Measurements from ENCODE around the gene TMOD1. TPM values are rescaled to one million over a fixed set of nuclear protein-coding genes. Genes with fewer than 3 reads are reported as not detected.
"Not testable (repeated sequence)": the region's sequence is repeated elsewhere in the genome, so short reads cannot be mapped to it uniquely, and the experiment has no call there.

The TMOD1 gene
- 0.81 and 0.86 TPM in 2 replicates for total RNA-seq

- peak; percentile 28 for DNase-seq (ENCODE audit: low spot score)
- intact Hi-C loops (cut with micrococcal nuclease) = loop anchor here (1.0 to 10.0 kb wide), 4 partner anchors 10 to 353 kb away; partner anchors contain the start of gene FOXE1
- H3K27ac Mint-ChIP-seq = peak within 1 kb of the TSS; percentile 31
Observed at GRCh38 chr9:97501177-97501971, at the start of gene TMOD1. TMOD1 (plus strand) TSS chr9:97501666; CDS start chr9:97524189, 22,523 bp downstream.

GRCh38 chr9:97453573-97453972 lies 47.9 kb upstream of the TMOD1 start:
- H3K36me3 Mint-ChIP-seq (ENCODE audit: low read depth) = peaks cover 13% of the 10 kb centered on the region
- H3K4me1 Mint-ChIP-seq (ENCODE audit: low read depth); H3K4me3 Mint-ChIP-seq; H3K9me3 Mint-ChIP-seq; H3K27ac Mint-ChIP-seq; DNase-seq (ENCODE audit: low spot score); intact Hi-C loops (cut with micrococcal nuclease); H3K27me3 Mint-ChIP-seq (ENCODE audit: insufficient read depth): not testable (repeated sequence)

More at GRCh38 chr9:97501177-97501971, at the start of gene TMOD1:
- Mint-ChIP-seq H3K36me3 (ENCODE audit: low read depth) (peaks cover 9% of the 10 kb centered on the region), H3K4me1 (ENCODE audit: low read depth) (peaks cover 25% of the 10 kb centered on the region), H3K4me3 (peak within 1 kb of the TSS; percentile 78), H3K27me3 (ENCODE audit: insufficient read depth) (peaks cover 52% of the 10 kb centered on the region), H3K9me3 (no peaks in the 10 kb centered on the region)

GRCh38 chr9:97456841-97457240 lies 44.6 kb upstream of the TMOD1 start:
- H3K4me3 Mint-ChIP-seq; intact Hi-C loops (cut with micrococcal nuclease); H3K27ac Mint-ChIP-seq; DNase-seq (ENCODE audit: low spot score); H3K4me1 Mint-ChIP-seq (ENCODE audit: low read depth); H3K9me3 Mint-ChIP-seq; H3K27me3 Mint-ChIP-seq (ENCODE audit: insufficient read depth): not testable (repeated sequence)
- peaks cover 20% of the 10 kb centered on the region for H3K36me3 Mint-ChIP-seq (ENCODE audit: low read depth)

GRCh38 chr9:97459326-97459725 lies 42.1 kb upstream of the TMOD1 start:
- peaks cover 19% of the 10 kb centered on the region for H3K36me3 Mint-ChIP-seq (ENCODE audit: low read depth)
- no peaks in the 10 kb centered on the region for H3K9me3 Mint-ChIP-seq
- DNase-seq (ENCODE audit: low spot score) = no peak
- H3K4me1 Mint-ChIP-seq (ENCODE audit: low read depth) = no peaks in the 10 kb centered on the region
- H3K27me3 Mint-ChIP-seq (ENCODE audit: insufficient read depth) = no peaks in the 10 kb centered on the region
- intact Hi-C loops (cut with micrococcal nuclease) = no loop called here
- H3K4me3 Mint-ChIP-seq = no peak overlapping the region
- no peak overlapping the region for H3K27ac Mint-ChIP-seq

- Mint-ChIP-seq H3K27ac (no peak overlapping the region), H3K36me3 (ENCODE audit: low read depth) (peaks cover 14% of the 10 kb centered on the region), H3K9me3 (no peaks in the 10 kb centered on the region), H3K27me3 (ENCODE audit: insufficient read depth) (no peaks in the 10 kb centered on the region), H3K4me1 (ENCODE audit: low read depth) (no peaks in the 10 kb centered on the region), H3K4me3 (no peak overlapping the region)
- DNase-seq (ENCODE audit: low spot score) = no peak
- intact Hi-C loops (cut with micrococcal nuclease) = no loop called here
Observed at GRCh38 chr9:97462159-97462558, 39.3 kb upstream of the TMOD1 start.

GRCh38 chr9:97462914-97463313 lies 38.6 kb upstream of the TMOD1 start:
- Mint-ChIP-seq H3K4me3 (no peak overlapping the region), H3K27me3 (ENCODE audit: insufficient read depth) (no peaks in the 10 kb centered on the region), H3K36me3 (ENCODE audit: low read depth) (peaks cover 14% of the 10 kb centered on the region), H3K4me1 (ENCODE audit: low read depth) (no peaks in the 10 kb centered on the region), H3K9me3 (no peaks in the 10 kb centered on the region), H3K27ac (no peak overlapping the region)
- intact Hi-C loops (cut with micrococcal nuclease) = no loop called here
- no peak for DNase-seq (ENCODE audit: low spot score)

GRCh38 chr9:97468658-97469448 lies 32.6 kb upstream of the TMOD1 start:
- Mint-ChIP-seq H3K9me3 (no peaks in the 10 kb centered on the region), H3K27ac (no peak overlapping the region), H3K36me3 (ENCODE audit: low read depth) (peaks cover 1% of the 10 kb centered on the region), H3K4me1 (ENCODE audit: low read depth) (no peaks in the 10 kb centered on the region), H3K4me3 (no peak overlapping the region), H3K27me3 (ENCODE audit: insufficient read depth) (no peaks in the 10 kb centered on the region)
- peak; percentile 4 for DNase-seq (ENCODE audit: low spot score)
- intact Hi-C loops (cut with micrococcal nuclease) = loop anchor here (1.0 kb wide), 2 partner anchors 129 to 146 kb away; no protein-coding TSS in a partner anchor

GRCh38 chr9:97470076-97470475 lies 31.4 kb upstream of the TMOD1 start:
- DNase-seq (ENCODE audit: low spot score) = no peak
- Mint-ChIP-seq H3K4me1 (ENCODE audit: low read depth) (no peaks in the 10 kb centered on the region), H3K27me3 (ENCODE audit: insufficient read depth) (no peaks in the 10 kb centered on the region), H3K4me3 (no peak overlapping the region), H3K36me3 (ENCODE audit: low read depth) (peaks cover 9% of the 10 kb centered on the region), H3K27ac (no peak overlapping the region), H3K9me3 (no peaks in the 10 kb centered on the region)
- intact Hi-C loops (cut with micrococcal nuclease) = no loop called here

- intact Hi-C loops (cut with micrococcal nuclease) = no loop called here
- DNase-seq (ENCODE audit: low spot score) = no peak
- H3K36me3 Mint-ChIP-seq (ENCODE audit: low read depth) = peaks cover 13% of the 10 kb centered on the region
- H3K4me3 Mint-ChIP-seq = no peak overlapping the region
- H3K9me3 Mint-ChIP-seq = no peaks in the 10 kb centered on the region
- H3K27me3 Mint-ChIP-seq (ENCODE audit: insufficient read depth) = no peaks in the 10 kb centered on the region
- no peak overlapping the region for H3K27ac Mint-ChIP-seq
- no peaks in the 10 kb centered on the region for H3K4me1 Mint-ChIP-seq (ENCODE audit: low read depth)
Observed at GRCh38 chr9:97473717-97474116, 27.7 kb upstream of the TMOD1 start.

GRCh38 chr9:97474372-97474925 lies 27.0 kb upstream of the TMOD1 start:
- Mint-ChIP-seq H3K4me3 (no peak overlapping the region), H3K27ac (no peak overlapping the region), H3K36me3 (ENCODE audit: low read depth) (peaks cover 17% of the 10 kb centered on the region), H3K9me3 (no peaks in the 10 kb centered on the region), H3K27me3 (ENCODE audit: insufficient read depth) (no peaks in the 10 kb centered on the region), H3K4me1 (ENCODE audit: low read depth) (no peaks in the 10 kb centered on the region)
- intact Hi-C loops (cut with micrococcal nuclease) = no loop called here
- no peak for DNase-seq (ENCODE audit: low spot score)

GRCh38 chr9:97475059-97475458 lies 26.4 kb upstream of the TMOD1 start:
- Mint-ChIP-seq H3K36me3 (ENCODE audit: low read depth) (peaks cover 17% of the 10 kb centered on the region), H3K27ac (no peak overlapping the region)
- no peak for DNase-seq (ENCODE audit: low spot score)

GRCh38 chr9:97478301-97478981 lies 23.0 kb upstream of the TMOD1 start:
- no peak for DNase-seq (ENCODE audit: low spot score)
- Mint-ChIP-seq H3K27me3 (ENCODE audit: insufficient read depth) (no peaks in the 10 kb centered on the region), H3K27ac (no peak overlapping the region), H3K9me3 (no peaks in the 10 kb centered on the region), H3K36me3 (ENCODE audit: low read depth) (peaks cover 30% of the 10 kb centered on the region), H3K4me1 (ENCODE audit: low read depth) (no peaks in the 10 kb centered on the region), H3K4me3 (no peak overlapping the region)
- intact Hi-C loops (cut with micrococcal nuclease) = no loop called here

More at GRCh38 chr9:97475059-97475458, 26.4 kb upstream of the TMOD1 start:
- H3K4me3 Mint-ChIP-seq = no peak overlapping the region
- H3K4me1 Mint-ChIP-seq (ENCODE audit: low read depth) = no peaks in the 10 kb centered on the region
- no peaks in the 10 kb centered on the region for H3K27me3 Mint-ChIP-seq (ENCODE audit: insufficient read depth)
- intact Hi-C loops (cut with micrococcal nuclease) = no loop called here
- no peaks in the 10 kb centered on the region for H3K9me3 Mint-ChIP-seq

Data from activated T-helper 1 cell treated with anti-CD3 and anti-CD28 coated beads, Interleukin-12 subunit alpha, Interleukin-12 subunit beta, Interleukin-2, Interleukin-4 antibody, amounts not matched to agents 30 ng/mL and 10 ng/mL and 1 ng/mL, durations not matched to agents 14 hours and 24 hours and 36 hours (primary cell).